ENCODE results near the gene ENO2.
"Not testable (repeated sequence)": the region's sequence is repeated elsewhere in the genome, so short reads cannot be mapped to it uniquely, and the experiment has no call there.

ENO2 gene

DNA sequence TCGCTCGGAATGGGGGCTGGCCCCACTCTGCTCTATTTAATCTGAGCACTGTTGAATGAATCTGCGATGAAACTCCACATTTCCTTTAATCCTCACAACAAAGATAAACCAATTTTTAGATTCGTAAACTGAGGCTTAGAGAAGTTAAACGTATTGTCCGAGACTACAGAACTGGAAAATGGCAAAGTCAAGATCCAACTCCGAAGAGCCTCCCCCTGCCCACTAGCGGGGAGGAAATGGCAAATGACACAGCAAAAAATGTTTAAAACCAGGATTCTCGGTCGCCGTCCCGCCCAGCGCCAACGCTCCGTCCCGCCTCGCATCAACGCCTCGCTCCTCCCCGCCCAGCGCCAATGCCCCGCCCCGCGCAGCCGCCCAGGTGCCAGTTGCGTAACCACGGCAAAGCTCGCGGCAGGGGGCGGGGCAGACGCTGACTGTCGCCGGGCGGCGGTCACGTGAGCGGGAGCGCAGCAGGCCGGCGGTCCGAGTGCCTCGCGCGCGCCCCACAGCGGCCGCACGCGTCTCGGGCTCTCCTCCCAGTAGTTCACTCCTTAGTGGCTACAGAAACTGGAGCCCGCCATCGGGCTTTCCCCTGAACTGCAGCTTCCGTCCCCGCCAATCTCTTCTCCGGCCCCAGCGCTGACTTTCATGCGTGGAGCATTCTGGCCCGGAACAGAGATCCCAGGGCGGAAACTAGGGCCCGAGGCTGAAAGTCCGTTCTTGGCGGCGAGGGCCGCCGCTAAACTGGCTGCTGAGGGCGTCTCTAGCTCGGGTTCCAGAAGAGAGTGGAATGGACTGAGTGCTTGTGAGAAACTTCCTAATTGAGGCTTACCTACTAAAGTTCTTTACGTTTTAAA is 23.4 kb upstream of the ENO2 start:
- H3K79me2 ChIP-seq (ENCODE audit: insufficient read depth, low read length): no peaks in the 10 kb centered on the region
- H3K27ac ChIP-seq (ENCODE audit: low read depth, low read length, poor library complexity, severe bottlenecking): peak overlapping the region; percentile 79
- peak overlapping the region; percentile 78 for H3K4me2 ChIP-seq (ENCODE audit: low read length)
- 0 out of 2 replicates have a peak, but pooled peaks cover 5% of the 10 kb centered on the region for H3K36me3 ChIP-seq (ENCODE audit: insufficient read depth, low read length)
- no peaks in the 10 kb centered on the region for H3K27me3 ChIP-seq (ENCODE audit: insufficient read depth, low read length)
- peak overlapping the region; percentile 50; the same call in 1 of the 2 replicates for H2AFZ ChIP-seq (ENCODE audit: low read length)
- H3K9ac ChIP-seq (ENCODE audit: low read length): peak overlapping the region; percentile 78
- peaks cover 13% of the 10 kb centered on the region for H3K4me1 ChIP-seq (ENCODE audit: insufficient read depth, low read length, severe bottlenecking)
- H3K4me3 ChIP-seq (ENCODE audit: low read depth, low read length, poor library complexity, severe bottlenecking): peak overlapping the region; percentile 59
- H3K9me3 ChIP-seq (ENCODE audit: low read length): no peaks in the 10 kb centered on the region
- H3K9me2 ChIP-seq (ENCODE audit: low read depth, low read length): no peaks in the 10 kb centered on the region
- no peaks in the 10 kb centered on the region for H3F3A ChIP-seq (ENCODE audit: insufficient read depth, low read length)
- no peak for TF ChIP-seq EZH2 (IDR thresholded peaks at IDR 0.05; ENCODE audit: borderline replicate concordance, low read length)
- TF ChIP-seq, protein P1, sequence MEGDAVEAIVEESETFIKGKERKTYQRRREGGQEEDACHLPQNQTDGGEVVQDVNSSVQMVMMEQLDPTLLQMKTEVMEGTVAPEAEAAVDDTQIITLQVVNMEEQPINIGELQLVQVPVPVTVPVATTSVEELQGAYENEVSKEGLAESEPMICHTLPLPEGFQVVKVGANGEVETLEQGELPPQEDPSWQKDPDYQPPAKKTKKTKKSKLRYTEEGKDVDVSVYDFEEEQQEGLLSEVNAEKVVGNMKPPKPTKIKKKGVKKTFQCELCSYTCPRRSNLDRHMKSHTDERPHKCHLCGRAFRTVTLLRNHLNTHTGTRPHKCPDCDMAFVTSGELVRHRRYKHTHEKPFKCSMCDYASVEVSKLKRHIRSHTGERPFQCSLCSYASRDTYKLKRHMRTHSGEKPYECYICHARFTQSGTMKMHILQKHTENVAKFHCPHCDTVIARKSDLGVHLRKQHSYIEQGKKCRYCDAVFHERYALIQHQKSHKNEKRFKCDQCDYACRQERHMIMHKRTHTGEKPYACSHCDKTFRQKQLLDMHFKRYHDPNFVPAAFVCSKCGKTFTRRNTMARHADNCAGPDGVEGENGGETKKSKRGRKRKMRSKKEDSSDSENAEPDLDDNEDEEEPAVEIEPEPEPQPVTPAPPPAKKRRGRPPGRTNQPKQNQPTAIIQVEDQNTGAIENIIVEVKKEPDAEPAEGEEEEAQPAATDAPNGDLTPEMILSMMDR (IDR thresholded peaks at IDR 0.05; ENCODE audit: low read length): peak; percentile 80
- H4K20me1 ChIP-seq (ENCODE audit: insufficient read depth, low read length): no peaks in the 10 kb centered on the region

DNA sequence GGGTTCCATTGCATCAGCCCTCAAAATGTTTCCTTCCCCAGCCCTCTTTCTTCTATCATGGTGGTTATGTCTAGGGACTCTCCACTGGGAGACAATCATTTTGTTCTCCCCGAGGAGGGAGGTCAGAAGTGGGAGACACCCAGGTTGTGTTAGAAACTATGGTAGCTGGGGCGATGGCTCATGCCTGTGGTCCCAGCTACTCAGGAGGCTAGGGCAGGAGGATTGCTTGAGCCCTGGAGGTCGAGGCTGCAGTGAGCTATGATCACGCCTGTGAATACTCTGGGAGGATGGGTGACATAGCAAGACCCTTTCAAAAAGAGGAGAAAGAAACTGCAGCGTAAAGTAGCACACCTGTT is 22.8 kb upstream of the ENO2 start:
- H3K79me2 ChIP-seq (ENCODE audit: insufficient read depth, low read length): no peaks in the 10 kb centered on the region
- peak overlapping the region; percentile 50; the same call in 1 of the 2 replicates for H2AFZ ChIP-seq (ENCODE audit: low read length)
- 0 out of 2 replicates have a peak, but pooled peaks cover 5% of the 10 kb centered on the region for H3K36me3 ChIP-seq (ENCODE audit: insufficient read depth, low read length)
- no peaks in the 10 kb centered on the region for H3K9me3 ChIP-seq (ENCODE audit: low read length)
- H3K9ac ChIP-seq (ENCODE audit: low read length): peak overlapping the region; percentile 78
- H4K20me1 ChIP-seq (ENCODE audit: insufficient read depth, low read length): no peaks in the 10 kb centered on the region
- peak overlapping the region; percentile 44 for H3K27ac ChIP-seq (ENCODE audit: low read depth, low read length, poor library complexity, severe bottlenecking)
- peak overlapping the region; percentile 78 for H3K4me2 ChIP-seq (ENCODE audit: low read length)
- peak overlapping the region; percentile 59 for H3K4me3 ChIP-seq (ENCODE audit: low read depth, low read length, poor library complexity, severe bottlenecking)
- H3F3A ChIP-seq (ENCODE audit: insufficient read depth, low read length): no peaks in the 10 kb centered on the region
- H3K9me2 ChIP-seq (ENCODE audit: low read depth, low read length): no peaks in the 10 kb centered on the region
- H3K27me3 ChIP-seq (ENCODE audit: insufficient read depth, low read length): no peaks in the 10 kb centered on the region
- peaks cover 13% of the 10 kb centered on the region for H3K4me1 ChIP-seq (ENCODE audit: insufficient read depth, low read length, severe bottlenecking)
- TF ChIP-seq, protein P1 (IDR thresholded peaks at IDR 0.05; ENCODE audit: low read length): no peak

DNA sequence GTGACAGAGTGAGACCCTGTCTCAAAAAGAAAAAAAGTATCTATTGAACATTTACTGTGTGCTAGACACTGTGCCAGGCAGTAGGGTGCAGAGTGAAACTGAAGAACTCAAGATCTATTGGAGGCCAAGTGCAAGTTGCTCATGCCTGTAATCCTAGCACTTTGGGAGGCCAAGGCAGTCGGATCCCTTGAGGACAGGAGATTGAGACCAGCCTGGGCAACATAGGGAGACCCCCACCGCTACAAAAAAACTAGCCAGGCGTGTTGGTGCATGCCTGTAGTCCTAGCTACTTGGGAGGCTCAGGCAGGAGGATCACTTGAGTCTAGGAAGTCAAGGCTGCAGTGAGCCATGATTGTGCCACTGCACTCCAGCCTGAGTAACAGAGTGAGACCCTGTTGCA is 21.7 kb upstream of the ENO2 start:
- H3K9ac ChIP-seq (ENCODE audit: low read length); H3K4me2 ChIP-seq (ENCODE audit: low read length); H4K20me1 ChIP-seq (ENCODE audit: insufficient read depth, low read length); H3K79me2 ChIP-seq (ENCODE audit: insufficient read depth, low read length); H3K36me3 ChIP-seq (ENCODE audit: insufficient read depth, low read length); H3K9me3 ChIP-seq (ENCODE audit: low read length); H2AFZ ChIP-seq (ENCODE audit: low read length); H3K27me3 ChIP-seq (ENCODE audit: insufficient read depth, low read length); H3K27ac ChIP-seq (ENCODE audit: low read depth, low read length, poor library complexity, severe bottlenecking); H3K4me3 ChIP-seq (ENCODE audit: low read depth, low read length, poor library complexity, severe bottlenecking); H3K9me2 ChIP-seq (ENCODE audit: low read depth, low read length); H3F3A ChIP-seq (ENCODE audit: insufficient read depth, low read length): not testable (repeated sequence)
- H3K4me1 ChIP-seq (ENCODE audit: insufficient read depth, low read length, severe bottlenecking): peaks cover 13% of the 10 kb centered on the region

DNA sequence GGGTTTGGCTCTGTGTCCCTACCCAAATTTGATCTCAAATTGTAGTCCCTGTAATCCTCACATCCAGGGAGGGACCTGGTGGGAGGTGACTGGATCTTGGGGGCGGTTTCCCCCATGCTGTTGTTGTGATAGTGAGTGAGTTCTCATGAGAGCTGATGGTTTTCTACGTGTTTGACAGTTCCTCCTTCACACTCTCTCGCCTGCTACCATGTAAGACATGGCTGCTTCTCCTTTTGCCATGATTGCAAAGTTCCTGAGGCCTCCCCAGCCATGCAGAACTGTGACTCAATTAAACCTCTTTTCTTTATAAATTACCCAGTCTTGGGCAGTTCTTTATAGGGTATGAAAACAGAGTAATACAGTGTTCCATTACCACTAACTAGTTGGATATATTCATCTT is 20.1 kb upstream of the ENO2 start:
- Histone ChIP-seq H3K27ac (ENCODE audit: low read depth, low read length, poor library complexity, severe bottlenecking) (no peak overlapping the region), H3K9me3 (ENCODE audit: low read length) (no peaks in the 10 kb centered on the region), H3K9ac (ENCODE audit: low read length) (no peak overlapping the region), H3K79me2 (ENCODE audit: insufficient read depth, low read length) (no peaks in the 10 kb centered on the region), H3K4me3 (ENCODE audit: low read depth, low read length, poor library complexity, severe bottlenecking) (no peak overlapping the region), H3F3A (ENCODE audit: insufficient read depth, low read length) (no peaks in the 10 kb centered on the region), H3K27me3 (ENCODE audit: insufficient read depth, low read length) (no peaks in the 10 kb centered on the region), H3K9me2 (ENCODE audit: low read depth, low read length) (no peaks in the 10 kb centered on the region), H2AFZ (ENCODE audit: low read length) (no peak overlapping the region), H3K4me2 (ENCODE audit: low read length) (no peak overlapping the region), H3K36me3 (ENCODE audit: insufficient read depth, low read length) (no peaks in the 10 kb centered on the region), H3K4me1 (ENCODE audit: insufficient read depth, low read length, severe bottlenecking) (peaks cover 13% of the 10 kb centered on the region), H4K20me1 (ENCODE audit: insufficient read depth, low read length) (no peaks in the 10 kb centered on the region)
- TF ChIP-seq, protein P1 (IDR thresholded peaks at IDR 0.05; ENCODE audit: low read length): no peak
- no peak for TF ChIP-seq EZH2 (IDR thresholded peaks at IDR 0.05; ENCODE audit: borderline replicate concordance, low read length)
